A549 treated with Mapracorat at 1 μM for 4 hours (cell line): ENCODE measurements around the gene GSTCD. TPM values are rescaled to one million over a fixed set of nuclear protein-coding genes. Genes with fewer than 3 reads are reported as not detected.

ENCODE experiments used
- total RNA-seq: library from RNA; stranded (reverse); fragments of 200-300 nt; extraction: Qiagen RNA extraction; gene quantifications from 5 replicates; pipeline ENCODE4 v1.2.3, GENCODE V29; 2022

GSTCD gene, protein sequence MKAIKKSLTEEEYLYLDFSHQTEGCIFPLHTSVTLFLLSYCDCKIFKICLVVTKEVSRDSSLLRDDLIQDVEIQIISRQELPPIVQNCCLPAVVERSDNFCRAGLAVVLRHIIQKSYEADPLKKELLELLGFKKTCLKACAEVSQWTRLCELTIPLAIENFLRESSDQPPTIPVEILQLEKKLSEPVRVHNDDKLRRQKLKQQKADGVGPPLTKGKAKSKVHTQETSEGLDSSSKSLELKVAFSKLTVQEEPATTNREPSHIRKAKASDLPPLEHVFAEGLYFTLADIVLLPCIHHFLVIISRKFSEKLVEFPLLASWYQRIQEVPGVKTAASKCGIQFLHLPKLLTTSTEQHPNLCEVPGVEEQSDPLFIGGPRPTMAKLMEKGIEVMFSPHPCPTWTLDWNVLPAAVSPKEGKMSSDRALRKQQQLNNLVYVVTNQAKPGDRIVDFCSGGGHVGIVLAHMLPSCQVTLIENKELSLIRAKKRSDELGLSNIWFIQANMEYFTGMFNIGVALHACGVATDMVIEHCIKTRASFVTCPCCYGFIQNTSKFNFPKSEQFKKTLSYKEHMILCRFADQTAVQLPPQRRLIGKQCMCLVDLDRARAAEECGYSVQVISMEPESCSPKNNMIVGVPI
- total RNA-seq, result 4.2 to 6.5 TPM (median 5.7 TPM) in 5 replicates

DNA sequence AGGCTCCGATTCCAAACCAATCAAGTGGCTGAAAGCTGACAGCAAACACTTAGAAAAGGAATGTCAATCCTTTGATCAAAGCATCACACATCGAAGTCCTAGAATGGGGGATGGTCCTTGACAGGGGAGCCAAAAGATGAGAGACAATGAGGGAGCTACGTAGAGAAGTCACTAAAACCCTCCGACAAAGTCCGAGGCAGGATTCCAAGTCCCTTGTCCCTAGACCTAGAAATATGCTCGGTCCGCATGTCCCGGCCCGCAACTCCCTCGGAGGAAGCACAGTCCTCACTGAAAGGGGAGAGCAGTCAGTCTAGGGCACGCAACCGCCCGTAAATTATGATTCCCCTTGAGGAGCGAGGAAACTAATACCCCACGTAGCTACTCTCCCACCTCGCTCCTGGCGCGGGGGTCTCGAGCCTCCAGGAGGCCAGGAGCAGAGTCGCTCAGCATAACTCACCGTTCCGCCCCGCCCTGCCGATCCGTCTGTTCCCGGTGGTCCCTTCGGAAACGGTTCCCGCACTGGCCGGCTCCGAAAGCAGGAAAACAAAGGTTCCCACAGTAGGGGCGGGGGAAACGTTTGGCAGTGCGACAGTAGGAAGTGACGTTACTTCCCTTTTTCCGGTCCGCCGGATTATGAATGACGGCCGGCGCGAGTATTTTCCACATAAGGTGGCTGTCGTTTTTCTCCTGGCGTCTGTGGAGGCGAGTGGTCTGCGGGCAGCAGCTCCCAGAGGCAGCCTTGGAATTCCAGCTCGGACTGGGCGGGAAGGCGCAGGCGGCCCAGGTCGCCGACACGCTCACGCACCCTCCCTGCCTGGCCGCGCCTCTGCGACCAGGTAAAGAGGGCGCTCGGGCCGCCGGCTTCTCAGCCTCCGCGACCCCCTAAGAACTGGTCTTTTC lies at the start of gene GSTCD, which contains the start of gene INTS12:
GSTCD (plus strand) TSS at position 604 of the 900 bp plus-strand sequence. CDS start 8,830 bp downstream, outside the sequence.
INTS12 (minus strand) TSS at position 509 of the 900 bp plus-strand sequence. CDS start 8,684 bp downstream, outside the sequence.

DNA sequence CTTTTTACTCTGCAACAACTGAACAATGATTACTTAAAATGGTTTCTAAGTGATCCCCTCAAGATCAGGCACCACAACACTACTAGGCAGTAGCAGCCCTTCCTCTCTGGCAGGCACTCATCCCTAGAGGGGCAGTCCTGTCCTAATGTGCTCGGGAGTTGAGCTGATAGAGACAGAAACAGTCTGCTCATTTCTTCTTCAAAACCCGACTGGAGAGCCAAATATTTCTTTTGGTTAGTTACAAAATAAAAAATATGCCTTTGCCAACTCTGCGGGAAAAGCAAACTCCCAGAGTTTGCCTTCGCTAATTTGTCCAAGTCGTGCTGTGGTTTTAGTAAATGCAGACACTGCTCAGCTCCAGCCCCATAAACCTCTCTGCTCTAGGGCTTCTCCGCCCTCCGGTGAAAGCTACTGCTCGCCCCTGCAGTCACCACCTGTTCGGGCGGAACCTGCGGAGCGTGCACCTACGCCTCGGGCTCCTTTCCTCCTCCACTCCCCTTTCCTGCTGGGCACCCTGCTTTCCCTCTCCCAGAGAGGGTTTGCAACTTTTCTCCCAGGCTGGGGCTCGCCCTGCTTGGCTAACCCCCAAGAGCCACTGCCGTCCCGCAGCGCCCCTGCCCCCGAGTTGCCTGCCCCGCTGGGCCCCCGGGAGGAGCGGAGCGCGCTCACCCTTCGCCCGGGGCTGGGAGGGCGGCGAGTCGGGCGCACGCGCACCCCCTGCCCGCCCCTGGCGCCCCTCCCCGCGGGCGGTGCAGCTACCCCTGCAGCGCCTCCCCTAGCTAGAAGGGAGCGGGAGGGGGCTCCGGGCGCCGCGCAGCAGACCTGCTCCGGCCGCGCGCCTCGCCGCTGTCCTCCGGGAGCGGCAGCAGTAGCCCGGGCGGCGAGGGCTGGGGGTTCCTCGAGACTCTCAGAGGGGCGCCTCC lies 186.3 kb downstream of the GSTCD start, which contains the start of gene NPNT:
NPNT (plus strand) TSS at position 812 of the 923 bp plus-strand sequence. CDS start 182 bp downstream, outside the sequence.

Other genes starting within 250 kb of the GSTCD start
- 75.3 to 82.4 TPM (median 79.4 TPM) in 5 replicates for gene PPA2, start 234.7 kb upstream of the GSTCD start, total RNA-seq
- not detected in 5 replicates for gene ARHGEF38, start 156.2 kb upstream of the GSTCD start, total RNA-seq
- 14.6 to 19.1 TPM (median 15.4 TPM) in 5 replicates for gene INTS12, start 95 bp upstream of the GSTCD start, total RNA-seq
- gene NPNT, start 186.7 kb downstream of the GSTCD start, total RNA-seq, result 0.34 to 0.57 TPM (median 0.35 TPM) in 5 replicates